Fibroblast of the aortic adventitia (primary cell): Measurements from ENCODE around the gene NFAM1. TPM values are rescaled to one million over a fixed set of nuclear protein-coding genes. Genes with fewer than 3 reads are reported as not detected.

ENCODE experiments used
- DNase-seq: peaks from one replicate; pipeline ENCODE4 v3.0.0-alpha.2; 2010; ENCODE audit warnings: low read depth
- H3K4me3 ChIP-seq: 2 replicates; pipeline ENCODE4 v1.5.1; 2011; ENCODE audit warnings: low read depth, mild to moderate bottlenecking, control low read depth, low read length, moderate library complexity
- CTCF ChIP-seq: IDR thresholded peaks from 2 replicates; pipeline ENCODE4 v1.5.1; 2011; ENCODE audit warnings: mild to moderate bottlenecking, low read length, control low read depth, inconsistent platforms; ENCODE audit not compliant: insufficient read depth
- total RNA-seq: library from RNA; depleted of rRNA; stranded (reverse); fragments of >200 nt; gene quantifications from 2 replicates; pipeline ENCODE4 v1.2.3, GENCODE V29; 2012; ENCODE audit warnings: low replicate concordance

The NFAM1 gene
- total RNA-seq, 1 donor: not detected

GRCh38 chr22:42384506-42384905, 47.7 kb downstream of the NFAM1 start:
- H3K4me3 ChIP-seq: no peak overlapping the region
- TF ChIP-seq CTCF: no peak
- no peak for DNase-seq

- no peak overlapping the region for H3K4me3 ChIP-seq
- DNase-seq: no peak
- no peak for TF ChIP-seq CTCF
These were observed 48.3 kb downstream of the NFAM1 start for GRCh38 chr22:42383851-42384417.

- H3K4me3 ChIP-seq: no peak overlapping the region
- TF ChIP-seq CTCF: no peak
- DNase-seq: no peak
These were observed 48.9 kb downstream of the NFAM1 start for GRCh38 chr22:42383287-42383686.

- no peak for DNase-seq
- no peak overlapping the region for H3K4me3 ChIP-seq
- TF ChIP-seq CTCF: no peak
These were observed 51.2 kb downstream of the NFAM1 start for GRCh38 chr22:42380769-42381551.

GRCh38 chr22:42379966-42380537, 52.2 kb downstream of the NFAM1 start:
- no peak for DNase-seq
- no peak for TF ChIP-seq CTCF
- no peak overlapping the region for H3K4me3 ChIP-seq

GRCh38 chr22:42376711-42377554, 55.3 kb downstream of the NFAM1 start:
- TF ChIP-seq CTCF: no peak
- no peak overlapping the region for H3K4me3 ChIP-seq
- DNase-seq: peak; percentile 67
